GM23338 (cell line): ENCODE data around the gene PARVG. TPM values are rescaled to one million over a fixed set of nuclear protein-coding genes. Genes with fewer than 3 reads are reported as not detected.

Source experiments
- ATAC-seq: fragments of 200-7000 bp; cut with Tn5 transposase; 3 replicates; pipeline ENCODE4 v1.9.1; 2020
- DNase-seq: peaks from one replicate; pipeline ENCODE4 v3.0.0-alpha.2; 2015; ENCODE audit warnings: low spot score
- H2AFZ ChIP-seq: fragments of 200-600 bp; sonication (generic); 2 replicates; pipeline ENCODE4 v1.8.0; 2016; ENCODE audit warnings: antibody characterized with exemption, mild to moderate bottlenecking, moderate library complexity
- H3F3A ChIP-seq: fragments of 200-600 bp; sonication (generic); replicated peaks from 2 replicates; pipeline ENCODE4 v1.8.0; 2017; ENCODE audit warnings: antibody characterized with exemption, mixed run types, low read depth
- H3K27ac ChIP-seq: fragments of 200-600 bp; sonication (generic); 2 replicates; pipeline ENCODE4 v1.6.1; 2016; ENCODE audit warnings: low read depth
- H3K27me3 ChIP-seq: fragments of 200-600 bp; sonication (generic); 2 replicates; pipeline ENCODE4 v1.8.0; 2016; ENCODE audit warnings: mild to moderate bottlenecking, mixed run types, moderate library complexity; ENCODE audit not compliant: insufficient read depth
- H3K36me3 ChIP-seq: fragments of 200-600 bp; sonication (generic); 2 replicates; pipeline ENCODE4 v1.8.0; 2016; ENCODE audit warnings: mild to moderate bottlenecking; ENCODE audit not compliant: insufficient read depth
- H3K4me1 ChIP-seq: fragments of 200-600 bp; sonication (generic); 2 replicates; pipeline ENCODE4 v1.8.0; 2016; ENCODE audit warnings: mild to moderate bottlenecking, moderate library complexity; ENCODE audit not compliant: insufficient read depth
- H3K4me2 ChIP-seq: fragments of 200-600 bp; sonication (generic); 2 replicates; pipeline ENCODE4 v1.7.1; 2017; ENCODE audit warnings: mixed run types
- H3K4me3 ChIP-seq: fragments of 200-600 bp; sonication (generic); 2 replicates; pipeline ENCODE4 v1.6.1; 2016; ENCODE audit warnings: mixed run types
- H3K79me2 ChIP-seq: fragments of 200-600 bp; sonication (generic); replicated peaks from 2 replicates; pipeline ENCODE4 v1.8.0; 2017; ENCODE audit warnings: mild to moderate bottlenecking; ENCODE audit not compliant: insufficient read depth
- H3K9me2 ChIP-seq: fragments of 200-600 bp; sonication (generic); 2 replicates; pipeline ENCODE4 v1.8.0; 2017; ENCODE audit not compliant: insufficient read depth
- H4K20me1 ChIP-seq: fragments of 200-600 bp; sonication (generic); replicated peaks from 2 replicates; pipeline ENCODE4 v1.8.0; 2017; ENCODE audit warnings: mild to moderate bottlenecking; ENCODE audit not compliant: insufficient read depth
- H3K27ac Mint-ChIP-seq: 2 replicates; pipeline ENCODE4 v1.8.0; 2020; ENCODE audit warnings: inconsistent platforms, mild to moderate bottlenecking, moderate library complexity, mixed read lengths
- H3K27me3 Mint-ChIP-seq: 3 replicates; pipeline ENCODE4 v1.8.0; 2022; ENCODE audit warnings: low read depth, mild to moderate bottlenecking, moderate library complexity, mixed read lengths, inconsistent platforms; ENCODE audit not compliant: insufficient read depth, poor library complexity
- H3K36me3 Mint-ChIP-seq: 3 replicates; pipeline ENCODE4 v1.8.0; 2021; ENCODE audit warnings: low read depth, mild to moderate bottlenecking, inconsistent platforms, moderate library complexity, mixed read lengths
- H3K4me1 Mint-ChIP-seq: 3 replicates; pipeline ENCODE4 v1.8.0; 2020; ENCODE audit warnings: mild to moderate bottlenecking, inconsistent platforms, mixed read lengths
- H3K4me3 Mint-ChIP-seq: 3 replicates; pipeline ENCODE4 v1.8.0; 2021; ENCODE audit warnings: moderate library complexity, mild to moderate bottlenecking, inconsistent platforms, mixed read lengths
- H3K9me3 Mint-ChIP-seq: 3 replicates; pipeline ENCODE4 v1.8.0; 2020; ENCODE audit warnings: moderate library complexity, mild to moderate bottlenecking, inconsistent platforms, mixed read lengths
- CREB1 ChIP-seq: fragments of 250-450 bp; sonication (Bioruptor Pico); IDR thresholded peaks from 2 replicates; pipeline ENCODE4 v1.5.0; 2020; ENCODE audit warnings: low read depth, mild to moderate bottlenecking, moderate library complexity
- EZH2 ChIP-seq: fragments of 200-600 bp; sonication (generic); IDR thresholded peaks from one replicate; pipeline ENCODE4 v1.8.0; 2017; ENCODE audit warnings: antibody characterized with exemption, mild to moderate bottlenecking, low read depth; ENCODE audit not compliant: unreplicated experiment
- JUNB ChIP-seq: IDR thresholded peaks from one replicate; pipeline ENCODE4 v1.6.1; 2016; ENCODE audit warnings: antibody characterized with exemption; ENCODE audit not compliant: unreplicated experiment
- NANOG ChIP-seq: IDR thresholded peaks from 2 replicates; pipeline ENCODE4 v1.6.1; 2016; ENCODE audit warnings: antibody characterized with exemption, borderline replicate concordance
- POLR2AphosphoS5 ChIP-seq: IDR thresholded peaks from 2 replicates; pipeline ENCODE4 v1.6.1; 2016; ENCODE audit warnings: antibody characterized with exemption, low read depth
- ZNF114 ChIP-seq: fragments of 250-450 bp; sonication (Bioruptor Pico); IDR thresholded peaks from 2 replicates; pipeline ENCODE4 v1.5.0; 2020; ENCODE audit warnings: mild to moderate bottlenecking, moderate library complexity
- ZNF331 ChIP-seq: fragments of 250-450 bp; sonication (Bioruptor Pico); IDR thresholded peaks from 2 replicates; pipeline ENCODE4 v1.5.0; 2020; ENCODE audit warnings: low read depth, mild to moderate bottlenecking, moderate library complexity
- polyA plus RNA-seq: library from polyadenylated mRNA; unstranded; fragments of >200 nt; fragmentation: Nextera tagmentation; extraction: Ambion mirVana; gene quantifications from 2 replicates; pipeline ENCODE4 v1.2.1, GENCODE V29; 2016
- total RNA-seq: library from RNA; depleted of rRNA; stranded (reverse); fragments of >200 nt; shearing (Covaris generic); gene quantifications from 2 replicates; pipeline ENCODE4 v1.2.3, GENCODE V29; 2014
- TF ChIP-seq, protein P1 (sequence below): IDR thresholded peaks from 2 replicates; pipeline ENCODE4 v1.6.1; 2016; ENCODE audit warnings: antibody characterized with exemption
- TF ChIP-seq, protein P2 (sequence below): fragments of 250-450 bp; sonication (Bioruptor Pico); IDR thresholded peaks from 2 replicates; pipeline ENCODE4 v1.5.0; 2020; ENCODE audit warnings: mild to moderate bottlenecking, moderate library complexity

Gene PARVG
- total and polyA plus RNA-seq, 2 experiments from 2014 or later: 0.14 to 0.31 TPM

DNA sequence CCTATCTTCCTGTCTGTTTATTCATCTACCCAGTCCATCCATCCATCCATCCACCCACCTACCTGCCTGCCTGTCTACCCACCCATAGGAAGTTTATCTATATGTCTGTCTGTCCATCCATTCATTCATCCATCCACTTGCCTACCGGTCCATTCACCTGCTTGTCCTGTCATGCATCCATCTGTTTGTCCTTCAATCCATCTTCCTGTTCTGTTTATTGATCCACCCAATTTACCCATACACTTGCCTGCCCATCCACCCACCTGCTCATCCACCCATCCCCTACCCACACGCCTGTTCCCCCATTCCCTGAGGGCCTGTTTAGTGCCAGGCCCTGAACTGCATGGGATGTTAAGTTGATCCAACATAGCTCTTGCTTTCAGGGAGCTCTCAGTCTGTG, 18.4 kb downstream of the PARVG start:
- DNase-seq: no peak
- Histone ChIP-seq H3F3A (no peaks in the 10 kb centered on the region), H3K27ac (no peak overlapping the region), H3K4me2 (no peak overlapping the region), H3K79me2 (no peaks in the 10 kb centered on the region), H3K9me2 (no peaks in the 10 kb centered on the region), H3K4me3 (no peak overlapping the region), H3K4me1 (no peaks in the 10 kb centered on the region), H3K27me3 (no peaks in the 10 kb centered on the region), H4K20me1 (no peaks in the 10 kb centered on the region), H3K36me3 (no peaks in the 10 kb centered on the region), H2AFZ (no peak overlapping the region)
- peaks cover 6% of the 10 kb centered on the region; the same call in 1 of the 3 replicates for H3K4me1 Mint-ChIP-seq
- H3K36me3 Mint-ChIP-seq: no peaks in the 10 kb centered on the region
- H3K27me3 Mint-ChIP-seq: peaks cover 4% of the 10 kb centered on the region
- no peak for TF ChIP-seq POLR2AphosphoS5
- TF ChIP-seq, protein P1, sequence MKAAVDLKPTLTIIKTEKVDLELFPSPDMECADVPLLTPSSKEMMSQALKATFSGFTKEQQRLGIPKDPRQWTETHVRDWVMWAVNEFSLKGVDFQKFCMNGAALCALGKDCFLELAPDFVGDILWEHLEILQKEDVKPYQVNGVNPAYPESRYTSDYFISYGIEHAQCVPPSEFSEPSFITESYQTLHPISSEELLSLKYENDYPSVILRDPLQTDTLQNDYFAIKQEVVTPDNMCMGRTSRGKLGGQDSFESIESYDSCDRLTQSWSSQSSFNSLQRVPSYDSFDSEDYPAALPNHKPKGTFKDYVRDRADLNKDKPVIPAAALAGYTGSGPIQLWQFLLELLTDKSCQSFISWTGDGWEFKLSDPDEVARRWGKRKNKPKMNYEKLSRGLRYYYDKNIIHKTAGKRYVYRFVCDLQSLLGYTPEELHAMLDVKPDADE: no peak
- TF ChIP-seq ZNF331: no peak
- TF ChIP-seq EZH2: no peak
- TF ChIP-seq JUNB: no peak
- no peak for ATAC-seq
- H3K4me3 Mint-ChIP-seq: no peak overlapping the region
- no peaks in the 10 kb centered on the region; the same call in 2 of the 3 replicates for H3K9me3 Mint-ChIP-seq
- H3K27ac Mint-ChIP-seq: no peak overlapping the region

DNA sequence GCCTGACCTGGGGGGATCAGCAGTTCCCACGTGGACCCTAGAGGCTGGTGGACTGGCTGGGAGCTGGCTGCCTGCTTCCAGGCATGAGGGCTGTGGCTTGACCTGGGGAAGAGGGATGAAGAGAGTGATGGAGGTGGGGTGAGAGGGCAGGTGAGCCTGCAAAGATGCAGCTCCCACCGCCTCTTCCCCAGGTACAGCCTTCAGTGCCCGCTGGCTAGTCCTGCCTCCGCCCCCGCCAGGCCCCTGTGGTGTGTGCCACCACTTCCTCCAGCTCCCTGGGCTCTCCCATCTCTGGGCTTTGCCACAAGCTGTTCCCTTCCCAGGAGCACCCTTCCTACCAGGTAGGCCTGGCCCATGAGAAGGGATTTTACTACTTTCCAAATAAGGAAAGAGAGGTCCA, 19.1 kb downstream of the PARVG start:
- no peak overlapping the region for H3K27ac ChIP-seq
- no peaks in the 10 kb centered on the region for H3K4me1 ChIP-seq
- H3K36me3 ChIP-seq: no peaks in the 10 kb centered on the region
- Mint-ChIP-seq H3K9me3 (no peaks in the 10 kb centered on the region), H3K4me1 (peaks cover 6% of the 10 kb centered on the region; the same call in 1 of the 3 replicates), H3K36me3 (no peaks in the 10 kb centered on the region), H3K27ac (no peak overlapping the region), H3K4me3 (no peak overlapping the region), H3K27me3 (peaks cover 3% of the 10 kb centered on the region)
- no peaks in the 10 kb centered on the region for H3K27me3 ChIP-seq
- no peak overlapping the region for H3K4me2 ChIP-seq
- H3K79me2 ChIP-seq: no peaks in the 10 kb centered on the region
- TF ChIP-seq NANOG: no peak
- TF ChIP-seq ZNF114 (CRISPR knock-in tag): no peak
- DNase-seq (no peak), ATAC-seq (no peak)
- H2AFZ ChIP-seq: no peak overlapping the region
- no peaks in the 10 kb centered on the region for H3K9me2 ChIP-seq
- no peaks in the 10 kb centered on the region for H3F3A ChIP-seq
- no peaks in the 10 kb centered on the region for H4K20me1 ChIP-seq
- H3K4me3 ChIP-seq: no peak overlapping the region

DNA sequence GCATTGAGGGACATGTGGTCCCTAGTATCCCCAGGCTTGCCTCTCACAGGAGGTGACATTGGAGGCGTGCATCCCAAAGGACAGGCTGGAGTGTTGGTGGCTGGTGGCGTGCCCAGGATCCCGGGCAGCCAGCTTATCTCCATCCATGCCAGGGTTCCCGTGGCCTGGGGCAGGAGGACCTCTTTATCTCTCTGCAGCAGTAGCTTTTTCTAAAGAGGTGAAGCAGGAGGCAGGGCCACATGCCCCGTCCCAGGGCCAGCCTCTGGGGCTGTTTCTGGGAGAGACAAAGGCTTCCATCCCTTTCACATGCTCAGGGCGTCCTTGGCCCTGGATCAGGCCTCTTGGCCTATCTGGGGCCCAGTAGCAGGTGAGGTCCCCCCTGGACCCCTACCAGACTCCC, 19.7 kb downstream of the PARVG start:
- Histone ChIP-seq H2AFZ (no peak overlapping the region), H3K4me1 (no peaks in the 10 kb centered on the region), H3K27me3 (no peaks in the 10 kb centered on the region), H4K20me1 (no peaks in the 10 kb centered on the region), H3K27ac (no peak overlapping the region), H3K79me2 (no peaks in the 10 kb centered on the region), H3K9me2 (no peaks in the 10 kb centered on the region), H3K36me3 (no peaks in the 10 kb centered on the region), H3F3A (no peaks in the 10 kb centered on the region), H3K4me2 (no peak overlapping the region), H3K4me3 (no peak overlapping the region)
- ATAC-seq (no peak), DNase-seq (no peak)
- no peaks in the 10 kb centered on the region for H3K36me3 Mint-ChIP-seq
- H3K27ac Mint-ChIP-seq: no peak overlapping the region
- H3K4me3 Mint-ChIP-seq: no peak overlapping the region
- no peaks in the 10 kb centered on the region for H3K9me3 Mint-ChIP-seq
- H3K4me1 Mint-ChIP-seq: peaks cover 6% of the 10 kb centered on the region; the same call in 1 of the 3 replicates
- H3K27me3 Mint-ChIP-seq: peaks cover 2% of the 10 kb centered on the region
- TF ChIP-seq, protein P2, sequence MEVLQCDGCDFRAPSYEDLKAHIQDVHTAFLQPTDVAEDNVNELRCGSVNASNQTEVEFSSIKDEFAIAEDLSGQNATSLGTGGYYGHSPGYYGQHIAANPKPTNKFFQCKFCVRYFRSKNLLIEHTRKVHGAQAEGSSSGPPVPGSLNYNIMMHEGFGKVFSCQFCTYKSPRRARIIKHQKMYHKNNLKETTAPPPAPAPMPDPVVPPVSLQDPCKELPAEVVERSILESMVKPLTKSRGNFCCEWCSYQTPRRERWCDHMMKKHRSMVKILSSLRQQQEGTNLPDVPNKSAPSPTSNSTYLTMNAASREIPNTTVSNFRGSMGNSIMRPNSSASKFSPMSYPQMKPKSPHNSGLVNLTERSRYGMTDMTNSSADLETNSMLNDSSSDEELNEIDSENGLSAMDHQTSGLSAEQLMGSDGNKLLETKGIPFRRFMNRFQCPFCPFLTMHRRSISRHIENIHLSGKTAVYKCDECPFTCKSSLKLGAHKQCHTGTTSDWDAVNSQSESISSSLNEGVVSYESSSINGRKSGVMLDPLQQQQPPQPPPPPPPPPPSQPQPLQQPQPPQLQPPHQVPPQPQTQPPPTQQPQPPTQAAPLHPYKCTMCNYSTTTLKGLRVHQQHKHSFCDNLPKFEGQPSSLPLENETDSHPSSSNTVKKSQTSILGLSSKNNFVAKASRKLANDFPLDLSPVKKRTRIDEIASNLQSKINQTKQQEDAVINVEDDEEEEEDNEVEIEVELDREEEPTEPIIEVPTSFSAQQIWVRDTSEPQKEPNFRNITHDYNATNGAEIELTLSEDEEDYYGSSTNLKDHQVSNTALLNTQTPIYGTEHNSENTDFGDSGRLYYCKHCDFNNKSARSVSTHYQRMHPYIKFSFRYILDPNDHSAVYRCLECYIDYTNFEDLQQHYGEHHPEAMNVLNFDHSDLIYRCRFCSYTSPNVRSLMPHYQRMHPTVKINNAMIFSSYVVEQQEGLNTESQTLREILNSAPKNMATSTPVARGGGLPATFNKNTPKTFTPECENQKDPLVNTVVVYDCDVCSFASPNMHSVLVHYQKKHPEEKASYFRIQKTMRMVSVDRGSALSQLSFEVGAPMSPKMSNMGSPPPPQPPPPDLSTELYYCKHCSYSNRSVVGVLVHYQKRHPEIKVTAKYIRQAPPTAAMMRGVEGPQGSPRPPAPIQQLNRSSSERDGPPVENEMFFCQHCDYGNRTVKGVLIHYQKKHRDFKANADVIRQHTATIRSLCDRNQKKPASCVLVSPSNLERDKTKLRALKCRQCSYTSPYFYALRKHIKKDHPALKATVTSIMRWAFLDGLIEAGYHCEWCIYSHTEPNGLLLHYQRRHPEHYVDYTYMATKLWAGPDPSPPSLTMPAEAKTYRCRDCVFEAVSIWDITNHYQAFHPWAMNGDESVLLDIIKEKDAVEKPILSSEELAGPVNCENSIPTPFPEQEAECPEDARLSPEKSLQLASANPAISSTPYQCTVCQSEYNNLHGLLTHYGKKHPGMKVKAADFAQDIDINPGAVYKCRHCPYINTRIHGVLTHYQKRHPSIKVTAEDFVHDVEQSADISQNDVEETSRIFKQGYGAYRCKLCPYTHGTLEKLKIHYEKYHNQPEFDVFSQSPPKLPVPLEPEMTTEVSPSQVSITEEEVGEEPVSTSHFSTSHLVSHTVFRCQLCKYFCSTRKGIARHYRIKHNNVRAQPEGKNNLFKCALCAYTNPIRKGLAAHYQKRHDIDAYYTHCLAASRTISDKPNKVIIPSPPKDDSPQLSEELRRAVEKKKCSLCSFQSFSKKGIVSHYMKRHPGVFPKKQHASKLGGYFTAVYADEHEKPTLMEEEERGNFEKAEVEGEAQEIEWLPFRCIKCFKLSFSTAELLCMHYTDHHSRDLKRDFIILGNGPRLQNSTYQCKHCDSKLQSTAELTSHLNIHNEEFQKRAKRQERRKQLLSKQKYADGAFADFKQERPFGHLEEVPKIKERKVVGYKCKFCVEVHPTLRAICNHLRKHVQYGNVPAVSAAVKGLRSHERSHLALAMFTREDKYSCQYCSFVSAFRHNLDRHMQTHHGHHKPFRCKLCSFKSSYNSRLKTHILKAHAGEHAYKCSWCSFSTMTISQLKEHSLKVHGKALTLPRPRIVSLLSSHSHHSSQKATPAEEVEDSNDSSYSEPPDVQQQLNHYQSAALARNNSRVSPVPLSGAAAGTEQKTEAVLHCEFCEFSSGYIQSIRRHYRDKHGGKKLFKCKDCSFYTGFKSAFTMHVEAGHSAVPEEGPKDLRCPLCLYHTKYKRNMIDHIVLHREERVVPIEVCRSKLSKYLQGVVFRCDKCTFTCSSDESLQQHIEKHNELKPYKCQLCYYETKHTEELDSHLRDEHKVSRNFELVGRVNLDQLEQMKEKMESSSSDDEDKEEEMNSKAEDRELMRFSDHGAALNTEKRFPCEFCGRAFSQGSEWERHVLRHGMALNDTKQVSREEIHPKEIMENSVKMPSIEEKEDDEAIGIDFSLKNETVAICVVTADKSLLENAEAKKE (CRISPR knock-in tag): no peak
- no peak for TF ChIP-seq CREB1 (CRISPR knock-in tag)
